Neutrophil (primary cell): ENCODE results near the gene SPAG6.

Source experiments
- H3K27ac ChIP-seq: fragments of 200-600 bp; sonication (generic); 2 replicates; pipeline ENCODE4 v1.5.1; 2016; ENCODE audit warnings: mild to moderate bottlenecking, moderate library complexity
- H3K27me3 ChIP-seq: fragments of 200-600 bp; sonication (generic); 2 replicates; pipeline ENCODE4 v1.6.0; 2016; ENCODE audit warnings: mild to moderate bottlenecking
- H3K36me3 ChIP-seq: fragments of 200-600 bp; sonication (generic); 2 replicates; pipeline ENCODE4 v1.5.1; 2017
- H3K4me1 ChIP-seq, 2 experiments: fragments of 200-600 bp in 1 of 2; sonication (generic) in 1 of 2; 1 replicate in 1 of 2; 2 replicates in 1 of 2; pipeline versions ENCODE4 v1.5.1 to v1.6.1; 2013 to 2016; ENCODE audit warnings: low read depth in 1 of 2, low read length in 1 of 2, mild to moderate bottlenecking in 1 of 2, moderate library complexity in 1 of 2; ENCODE audit not compliant: control insufficient read depth in 1 of 2, insufficient read depth in 1 of 2
- H3K4me3 ChIP-seq, 2 experiments: fragments of 200-600 bp in 1 of 2; sonication (generic) in 1 of 2; 1 replicate in 1 of 2; 2 replicates in 1 of 2; pipeline ENCODE4 v1.5.1; 2013 to 2016; ENCODE audit warnings: low read depth in 1 of 2, low read length in 1 of 2, mild to moderate bottlenecking in 1 of 2, moderate library complexity in 1 of 2
- H3K9me3 ChIP-seq: fragments of 200-600 bp; sonication (generic); 2 replicates; pipeline ENCODE4 v1.5.1; 2016
- CTCF ChIP-seq: fragments of 200-600 bp; sonication (generic); IDR thresholded peaks from 2 replicates; pipeline ENCODE4 v1.5.1; 2016; ENCODE audit warnings: antibody characterized with exemption

The SPAG6 gene

GRCh38 chr10:22370320-22370719, 25.0 kb downstream of the SPAG6 start:
- no peaks in the 10 kb centered on the region for H3K27me3 ChIP-seq
- no peak overlapping the region for H3K27ac ChIP-seq
- H3K4me1 ChIP-seq = peaks cover 5 to 8% of the 10 kb centered on the region in 2 experiments
- no peak overlapping the region for H3K4me3 ChIP-seq
- no peak for TF ChIP-seq CTCF
- H3K36me3 ChIP-seq = no peaks in the 10 kb centered on the region
- H3K9me3 ChIP-seq = no peaks in the 10 kb centered on the region

GRCh38 chr10:22372298-22372697, 27.0 kb downstream of the SPAG6 start:
- Histone ChIP-seq H3K4me3 (no peak overlapping the region), H3K9me3 (no peaks in the 10 kb centered on the region), H3K4me1 (peaks cover 5 to 8% of the 10 kb centered on the region in 2 experiments), H3K27me3 (no peaks in the 10 kb centered on the region), H3K36me3 (no peaks in the 10 kb centered on the region), H3K27ac (no peak overlapping the region)
- TF ChIP-seq CTCF = no peak

- Histone ChIP-seq H3K36me3 (no peaks in the 10 kb centered on the region), H3K4me1 (peaks cover 5 to 8% of the 10 kb centered on the region in 2 experiments), H3K27ac (no peak overlapping the region), H3K9me3 (no peaks in the 10 kb centered on the region), H3K4me3 (no peak overlapping the region), H3K27me3 (no peaks in the 10 kb centered on the region)
- no peak for TF ChIP-seq CTCF
Measured at GRCh38 chr10:22372917-22373316, 27.6 kb downstream of the SPAG6 start.

GRCh38 chr10:22374489-22375126, 29.3 kb downstream of the SPAG6 start:
- no peaks in the 10 kb centered on the region for H3K9me3 ChIP-seq
- no peak overlapping the region for H3K4me3 ChIP-seq
- H3K27me3 ChIP-seq = no peaks in the 10 kb centered on the region
- H3K4me1 ChIP-seq = peaks cover 1% of the 10 kb centered on the region in 2 experiments
- TF ChIP-seq CTCF = no peak
- H3K27ac ChIP-seq = no peak overlapping the region
- no peaks in the 10 kb centered on the region for H3K36me3 ChIP-seq

GRCh38 chr10:22379059-22379458, 33.8 kb downstream of the SPAG6 start:
- Histone ChIP-seq H3K9me3 (no peaks in the 10 kb centered on the region), H3K4me3 (no peak overlapping the region), H3K27me3 (no peaks in the 10 kb centered on the region), H3K27ac (no peak overlapping the region), H3K36me3 (no peaks in the 10 kb centered on the region), H3K4me1 (no peaks in the 10 kb centered on the region)
- no peak for TF ChIP-seq CTCF
